Activated effector memory CD4-positive, alpha-beta T cell treated with anti-CD3 and anti-CD28 coated beads, Interleukin-2, amount 50 U/mL, for 16 hours (primary cell): ENCODE data around the gene TNNT1.
"Not testable (repeated sequence)": the region's sequence is repeated elsewhere in the genome, so short reads cannot be mapped to it uniquely, and the experiment has no call there.

ENCODE experiments used
- DNase-seq: peaks from one replicate; pipeline ENCODE4 v3.0.0-alpha.2; 2020

Gene TNNT1

DNA sequence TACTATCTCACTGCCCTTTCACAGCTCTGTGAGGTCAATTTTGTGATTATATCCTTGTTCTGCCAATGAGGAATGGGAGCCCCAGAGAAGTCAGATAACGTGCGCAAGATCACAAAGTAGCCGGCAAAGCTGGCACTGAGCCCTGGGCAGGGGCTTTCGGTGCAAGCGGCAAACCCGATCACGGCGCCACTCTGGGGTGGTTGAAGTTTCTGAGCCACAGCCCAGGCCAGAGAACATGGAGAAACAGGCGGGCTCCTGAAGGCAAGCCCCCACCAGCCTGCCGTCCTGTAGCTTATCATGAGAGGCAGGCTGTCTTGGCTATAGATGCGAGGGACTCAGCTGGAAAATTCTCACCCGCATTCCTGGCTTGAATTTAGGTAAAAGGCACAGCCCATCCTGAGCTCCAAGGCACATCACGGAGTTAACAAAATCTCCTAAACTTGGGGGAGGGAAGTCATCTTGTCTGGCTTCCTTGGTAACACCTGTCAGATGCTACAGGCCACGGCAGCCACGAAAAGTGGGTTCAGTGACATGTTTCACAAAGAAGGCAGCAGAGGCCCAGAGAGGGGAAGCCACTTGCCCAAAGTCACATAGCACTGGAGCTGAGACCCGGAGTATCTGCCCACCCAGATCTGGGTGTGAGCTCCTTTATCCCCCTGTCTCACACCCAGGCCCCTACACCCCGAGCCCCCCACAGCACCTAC lies 12.5 kb downstream of the TNNT1 start:
- no peak for DNase-seq

- DNase-seq = no peak
Observed at GRCh38 chr19:55134736-55135135, 14.3 kb downstream of the TNNT1 start.

DNA sequence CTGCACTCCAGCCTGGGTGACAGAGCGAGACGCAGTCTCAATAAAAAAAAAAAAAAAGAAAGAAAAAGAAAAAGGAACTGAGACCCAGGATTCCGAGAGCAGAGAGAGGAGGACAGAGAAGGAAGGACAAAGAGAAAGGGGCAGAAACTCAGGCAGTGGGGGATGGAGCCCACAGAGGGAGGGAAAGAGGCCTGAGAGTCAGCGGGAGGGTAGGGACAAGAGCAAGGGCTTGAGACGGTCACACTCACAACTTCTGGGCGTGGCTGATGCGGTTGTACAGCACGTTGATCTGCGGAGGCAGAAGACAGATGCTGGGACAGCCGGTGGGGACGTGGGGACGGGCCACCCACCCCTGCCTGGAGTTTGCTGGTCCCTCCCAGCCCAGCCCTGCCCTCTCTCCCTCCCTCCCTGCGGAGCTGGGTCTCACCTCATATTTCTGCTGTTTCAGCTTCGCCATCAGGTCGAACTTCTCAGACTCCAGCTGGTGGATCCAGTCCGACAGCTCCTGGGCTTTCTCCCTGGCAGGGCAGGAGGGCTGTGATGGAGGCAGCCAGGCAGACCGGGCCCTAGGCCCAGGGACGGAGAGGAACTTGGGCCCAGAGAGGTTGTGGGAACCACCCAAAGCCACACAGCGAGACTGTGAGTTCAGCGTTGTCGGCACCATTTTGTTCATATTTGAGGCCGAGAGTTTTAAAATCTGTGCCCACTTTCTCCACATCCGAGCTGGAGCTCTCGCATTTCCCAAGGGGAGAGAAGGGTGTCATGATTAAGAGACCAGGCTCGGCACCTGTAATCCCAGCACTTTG lies 15.2 kb downstream of the TNNT1 start:
- DNase-seq = no peak

DNA sequence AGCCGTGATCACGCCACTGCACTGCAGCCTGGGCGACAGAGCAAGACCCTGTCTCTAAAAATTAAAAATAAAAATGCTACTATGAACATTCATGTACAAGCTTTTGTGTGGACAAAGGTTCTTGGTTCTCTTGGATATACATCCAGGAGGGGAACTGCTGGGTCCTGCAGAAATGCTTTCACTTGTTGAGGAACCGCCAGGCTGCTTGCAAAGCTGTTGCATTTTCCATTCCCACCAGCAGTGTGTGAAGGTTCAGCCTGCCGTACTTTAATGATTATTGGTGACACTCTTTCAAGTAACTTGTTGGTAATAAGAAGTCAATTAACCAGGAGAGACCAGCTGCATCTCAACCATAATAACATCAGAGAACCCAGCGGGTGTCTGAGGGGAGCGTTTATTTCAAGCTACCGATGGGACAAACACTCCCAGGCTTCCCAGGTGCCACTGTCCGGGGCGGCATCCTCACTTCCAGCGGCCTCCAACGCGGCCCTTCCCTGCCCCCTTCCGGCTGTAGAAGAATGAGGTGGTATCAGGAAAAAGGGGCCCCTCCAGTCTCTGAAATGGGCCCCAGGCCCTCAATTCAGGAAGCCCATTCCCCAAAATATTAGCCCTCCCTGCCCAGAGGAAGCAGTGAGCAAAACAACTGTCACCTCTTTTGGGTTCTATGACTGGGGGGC lies 16.4 kb downstream of the TNNT1 start:
- no peak for DNase-seq

DNA sequence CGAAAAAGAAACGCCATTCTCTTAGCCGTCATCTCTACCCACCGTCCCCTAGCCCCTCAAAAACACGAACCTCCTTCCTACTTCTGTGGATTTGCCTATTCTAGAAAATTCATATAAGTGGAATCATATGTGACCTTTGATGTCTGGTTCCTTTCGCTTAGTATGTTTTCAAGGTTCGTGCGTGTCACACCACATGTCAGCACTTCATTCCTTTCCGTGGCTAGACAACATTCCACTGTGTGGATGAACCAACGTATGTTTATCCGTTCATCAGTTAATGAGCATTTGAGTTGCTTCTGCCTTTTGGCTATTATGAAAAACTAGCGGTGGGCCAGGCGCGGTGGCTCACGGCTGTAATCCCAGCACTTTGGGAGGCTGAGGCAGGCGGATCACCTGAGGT lies 17.6 kb downstream of the TNNT1 start:
- DNase-seq = no peak

DNA sequence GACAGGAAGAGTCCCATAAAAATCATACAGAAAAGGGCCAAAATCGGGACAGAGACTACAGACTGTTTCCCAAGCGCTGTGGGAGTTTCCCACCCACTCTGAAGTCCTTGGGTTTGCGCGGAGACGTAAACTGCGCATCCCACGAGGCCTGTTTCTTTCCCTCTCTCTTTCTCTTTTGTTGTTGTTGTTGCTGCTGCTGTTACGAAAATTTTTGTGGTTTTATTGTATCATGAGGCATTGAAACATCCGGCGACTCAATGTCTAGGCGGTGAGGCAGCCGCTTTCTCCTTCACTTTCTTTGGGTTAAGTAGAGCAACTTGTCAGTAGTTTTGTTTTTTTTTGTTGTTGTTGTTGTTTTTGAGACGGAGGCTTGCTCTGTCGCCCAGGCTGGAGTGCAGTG lies 30.0 kb downstream of the TNNT1 start:
- no peak for DNase-seq

DNA sequence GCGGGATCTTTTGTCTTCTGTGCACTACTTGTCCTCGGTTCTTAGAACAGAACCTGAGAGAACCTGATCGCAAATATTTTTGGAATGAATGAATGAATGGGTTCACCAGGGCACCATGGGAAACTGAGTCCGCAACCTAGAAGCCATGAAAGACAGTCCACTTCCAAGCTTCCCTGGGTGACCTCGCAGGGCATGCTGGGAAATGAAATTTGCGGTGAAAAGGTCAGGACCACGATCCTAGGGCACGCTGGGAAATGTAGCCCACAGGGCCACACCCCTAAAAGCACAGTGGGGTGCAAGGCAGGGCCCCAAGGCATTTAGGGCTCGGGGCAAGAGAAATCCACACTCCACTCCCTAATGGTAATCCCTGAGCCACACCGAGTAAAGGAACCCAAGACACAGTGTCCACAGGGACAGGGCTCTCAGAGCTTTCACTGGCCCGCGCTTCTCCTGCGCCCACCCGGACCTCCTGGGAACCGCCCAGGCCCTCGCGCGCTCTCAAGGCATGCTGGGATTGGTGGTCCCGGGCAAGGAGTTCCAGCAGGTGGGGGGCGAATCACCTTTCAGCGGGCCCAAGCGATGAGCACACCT lies 30.5 kb downstream of the TNNT1 start:
- DNase-seq = peak; percentile 68

- DNase-seq = peak; percentile 99
Observed at GRCh38 chr19:55117663-55118391, 31.2 kb downstream of the TNNT1 start.

DNA sequence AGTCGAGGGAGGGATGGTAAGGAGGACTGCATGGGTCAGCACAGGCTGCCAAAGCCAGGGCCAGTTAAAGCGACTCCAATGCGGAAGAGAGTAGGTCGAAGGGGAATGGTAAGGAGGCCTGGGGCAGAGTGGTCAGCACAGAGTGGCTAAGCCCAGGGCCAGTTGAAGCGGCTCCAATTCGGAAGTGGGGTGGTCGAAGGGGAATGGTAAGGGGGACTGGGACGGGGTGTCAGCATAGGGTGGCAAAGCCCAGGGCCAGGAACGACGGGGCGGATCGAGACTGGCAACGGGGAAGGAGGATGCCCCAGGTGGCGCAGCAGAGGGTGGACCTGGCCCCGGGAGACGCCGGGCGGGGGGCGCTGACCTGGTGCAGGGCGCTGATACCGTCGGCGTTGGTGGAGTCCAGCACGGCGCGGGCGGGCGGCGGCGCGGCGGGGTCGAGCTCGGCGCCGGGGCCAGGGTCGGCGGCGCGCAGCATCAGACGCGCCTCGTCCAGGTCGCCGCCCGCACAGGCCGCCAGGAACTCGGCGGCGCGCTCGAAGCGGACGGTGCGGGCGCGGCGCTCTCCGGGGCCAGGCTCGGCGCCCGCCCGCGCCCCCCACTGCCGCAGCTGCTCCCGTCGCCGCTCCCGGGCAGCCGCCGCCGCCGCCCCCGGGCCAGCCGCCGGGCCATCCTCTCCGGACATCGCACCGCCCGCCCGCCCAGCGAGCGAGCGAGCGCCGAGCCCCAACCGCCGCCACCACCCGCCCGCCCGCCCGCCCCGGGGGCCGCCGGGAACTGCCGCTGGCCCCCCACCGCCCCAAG lies 31.9 kb downstream of the TNNT1 start, which contains the start of gene PPP1R12C:
Gene PPP1R12C (minus strand): TSS at position 779 of the 804 bp plus-strand sequence. CDS start 94 bp downstream, at position 685.
- peak; percentile 72 for DNase-seq

- peak; percentile 86 for DNase-seq
Observed at GRCh38 chr19:55116232-55116858, 32.7 kb downstream of the TNNT1 start.

DNA sequence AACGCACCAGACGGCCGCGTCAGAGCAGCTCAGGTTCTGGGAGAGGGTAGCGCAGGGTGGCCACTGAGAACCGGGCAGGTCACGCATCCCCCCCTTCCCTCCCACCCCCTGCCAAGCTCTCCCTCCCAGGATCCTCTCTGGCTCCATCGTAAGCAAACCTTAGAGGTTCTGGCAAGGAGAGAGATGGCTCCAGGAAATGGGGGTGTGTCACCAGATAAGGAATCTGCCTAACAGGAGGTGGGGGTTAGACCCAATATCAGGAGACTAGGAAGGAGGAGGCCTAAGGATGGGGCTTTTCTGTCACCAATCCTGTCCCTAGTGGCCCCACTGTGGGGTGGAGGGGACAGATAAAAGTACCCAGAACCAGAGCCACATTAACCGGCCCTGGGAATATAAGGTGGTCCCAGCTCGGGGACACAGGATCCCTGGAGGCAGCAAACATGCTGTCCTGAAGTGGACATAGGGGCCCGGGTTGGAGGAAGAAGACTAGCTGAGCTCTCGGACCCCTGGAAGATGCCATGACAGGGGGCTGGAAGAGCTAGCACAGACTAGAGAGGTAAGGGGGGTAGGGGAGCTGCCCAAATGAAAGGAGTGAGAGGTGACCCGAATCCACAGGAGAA lies 33.5 kb downstream of the TNNT1 start:
- no peak for DNase-seq

DNA sequence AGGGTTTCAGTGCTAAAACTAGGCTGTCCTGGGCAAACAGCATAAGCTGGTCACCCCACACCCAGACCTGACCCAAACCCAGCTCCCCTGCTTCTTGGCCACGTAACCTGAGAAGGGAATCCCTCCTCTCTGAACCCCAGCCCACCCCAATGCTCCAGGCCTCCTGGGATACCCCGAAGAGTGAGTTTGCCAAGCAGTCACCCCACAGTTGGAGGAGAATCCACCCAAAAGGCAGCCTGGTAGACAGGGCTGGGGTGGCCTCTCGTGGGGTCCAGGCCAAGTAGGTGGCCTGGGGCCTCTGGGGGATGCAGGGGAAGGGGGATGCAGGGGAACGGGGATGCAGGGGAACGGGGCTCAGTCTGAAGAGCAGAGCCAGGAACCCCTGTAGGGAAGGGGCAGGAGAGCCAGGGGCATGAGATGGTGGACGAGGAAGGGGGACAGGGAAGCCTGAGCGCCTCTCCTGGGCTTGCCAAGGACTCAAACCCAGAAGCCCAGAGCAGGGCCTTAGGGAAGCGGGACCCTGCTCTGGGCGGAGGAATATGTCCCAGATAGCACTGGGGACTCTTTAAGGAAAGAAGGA lies 34.4 kb downstream of the TNNT1 start:
- DNase-seq = no peak

- no peak for DNase-seq
Observed at GRCh38 chr19:55113570-55114039, 35.4 kb downstream of the TNNT1 start.

DNA sequence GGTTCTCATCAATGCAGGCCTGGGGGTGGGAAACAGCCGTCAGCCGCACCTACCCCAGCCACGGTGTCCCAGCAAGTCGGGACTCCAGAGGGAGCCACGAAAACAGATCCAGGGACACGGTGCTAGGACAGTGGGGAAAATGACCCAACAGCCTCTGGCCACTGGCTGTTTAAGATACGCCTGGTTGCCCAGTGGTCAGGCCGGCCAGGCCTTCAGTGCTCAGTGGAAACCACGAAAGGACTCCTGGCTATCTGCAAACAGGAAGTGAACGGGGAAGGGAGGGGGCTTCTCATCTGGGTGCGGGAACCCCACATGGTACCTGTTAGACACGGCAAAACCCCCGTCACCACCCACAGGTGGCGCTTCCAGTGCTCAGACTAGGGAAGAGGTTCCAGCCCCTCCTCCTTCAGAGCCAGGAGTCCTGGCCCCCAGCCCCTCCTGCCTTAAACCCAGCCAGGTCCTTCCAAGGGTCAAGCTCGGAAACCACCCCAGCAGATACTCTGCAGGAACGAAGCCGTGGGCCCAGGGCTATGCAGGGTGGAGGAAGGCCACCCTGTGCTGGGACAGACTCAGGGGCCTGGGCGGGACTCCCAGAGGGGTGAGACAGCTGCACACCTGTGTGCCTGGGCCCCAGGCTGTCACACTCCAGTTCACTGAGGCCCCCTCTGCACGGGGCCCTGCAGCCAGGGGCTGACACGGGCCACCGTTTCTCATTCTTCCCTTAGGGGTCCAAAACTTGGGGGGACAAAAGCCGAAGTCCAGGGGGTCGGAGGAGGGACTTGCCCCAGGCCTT lies 36.0 kb downstream of the TNNT1 start:
- no peak for DNase-seq

- no peak for DNase-seq
Observed at GRCh38 chr19:55112246-55112776, 36.7 kb downstream of the TNNT1 start.

DNA sequence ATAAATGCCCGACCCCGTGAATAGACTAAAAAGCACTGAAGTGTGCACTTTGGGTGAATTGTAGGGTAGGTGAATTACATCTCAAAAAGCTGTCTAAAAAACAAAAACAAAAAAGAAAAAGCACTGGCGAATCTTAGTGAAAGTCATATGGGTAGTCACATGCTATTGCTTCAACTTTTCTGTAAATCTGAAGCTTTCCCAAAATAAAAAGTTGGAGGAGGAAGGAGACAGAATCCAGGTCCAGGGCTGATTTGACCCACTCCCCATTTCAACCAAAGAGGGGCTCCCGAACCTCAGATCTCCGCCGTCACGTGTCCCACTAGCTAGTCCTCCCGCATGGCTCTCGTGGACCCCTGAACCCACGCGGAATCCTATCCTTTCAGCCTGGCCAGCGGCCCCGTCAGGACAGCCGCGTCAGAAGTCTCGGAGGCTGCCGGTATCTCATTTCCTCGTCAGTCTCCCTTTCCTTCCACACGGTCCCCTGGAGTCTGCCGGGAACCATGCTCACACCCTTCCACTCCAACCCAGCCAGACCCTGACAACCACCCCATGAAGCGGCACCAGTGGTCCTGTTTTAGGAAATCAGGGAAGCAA lies 37.7 kb downstream of the TNNT1 start:
- DNase-seq = no peak

- DNase-seq = no peak
Observed at GRCh38 chr19:55109527-55110291, 39.3 kb downstream of the TNNT1 start.

- DNase-seq = not testable (repeated sequence)
Observed at GRCh38 chr19:55107252-55107651, 41.8 kb downstream of the TNNT1 start.
